Measurements from ENCODE around the gene FREM2. TPM values are rescaled to one million over a fixed set of nuclear protein-coding genes. Genes with fewer than 3 reads are reported as not detected.

Gene FREM2
- total RNA-seq, 2 experiments from 2014 or later: not detected

- no peak overlapping the region for H3K4me3 Mint-ChIP-seq
- H3K9me3 Mint-ChIP-seq: no peaks in the 10 kb centered on the region
- DNase-seq: no peak
- no peak for TF ChIP-seq CTCF (IDR thresholded peaks at IDR 0.05)
- POLR2A ChIA-PET: no interaction called here
- no peaks in the 10 kb centered on the region for H3K4me1 Mint-ChIP-seq (ENCODE audit: low read depth)
- ATAC-seq: no peak
- H3K27me3 Mint-ChIP-seq: no peaks in the 10 kb centered on the region
- intact Hi-C loops (cut with micrococcal nuclease): no loop called here
- H3K27ac Mint-ChIP-seq: no peak overlapping the region
- H3K36me3 Mint-ChIP-seq (ENCODE audit: low read depth): no peaks in the 10 kb centered on the region
- CTCF ChIA-PET: no interaction called here
Observed at GRCh38 chr13:38674208-38674607, 12.7 kb upstream of the FREM2 start.

- POLR2A ChIA-PET: no interaction called here
- no peaks in the 10 kb centered on the region for H3K9me3 Mint-ChIP-seq
- intact Hi-C loops (cut with micrococcal nuclease): no loop called here
- ATAC-seq (no peak), DNase-seq (no peak)
- H3K36me3 Mint-ChIP-seq (ENCODE audit: low read depth): no peaks in the 10 kb centered on the region
- H3K4me1 Mint-ChIP-seq (ENCODE audit: low read depth): peaks cover 2% of the 10 kb centered on the region
- no peak for TF ChIP-seq CTCF (IDR thresholded peaks at IDR 0.05)
- H3K27ac Mint-ChIP-seq: no peak overlapping the region
- H3K27me3 Mint-ChIP-seq: peaks cover 9% of the 10 kb centered on the region
- CTCF ChIA-PET: no interaction called here
- no peak overlapping the region for H3K4me3 Mint-ChIP-seq
Observed at GRCh38 chr13:38680912-38681311, 6.0 kb upstream of the FREM2 start.

- H3K27ac Mint-ChIP-seq: no peak overlapping the region
- intact Hi-C loops (cut with micrococcal nuclease): no loop called here
- H3K27me3 Mint-ChIP-seq: peaks cover 18% of the 10 kb centered on the region
Observed at GRCh38 chr13:38684714-38685113, 2.2 kb upstream of the FREM2 start.

GRCh38 chr13:38685431-38685830 lies 1.4 kb upstream of the FREM2 start:
- H3K4me3 Mint-ChIP-seq: no peak overlapping the region
- TF ChIP-seq CTCF (IDR thresholded peaks at IDR 0.05): no peak
- no peaks in the 10 kb centered on the region for H3K9me3 Mint-ChIP-seq
- no peaks in the 10 kb centered on the region for H3K36me3 Mint-ChIP-seq (ENCODE audit: low read depth)
- ChIA-PET POLR2A (no interaction called here), CTCF (interaction anchor here (1.2 to 1.4 kb wide), 2 partner anchors 11 to 190 kb away, joined by 3 read pairs; no protein-coding TSS in a partner anchor)
- H3K4me1 Mint-ChIP-seq (ENCODE audit: low read depth): peaks cover 5% of the 10 kb centered on the region
- H3K27ac Mint-ChIP-seq: no peak overlapping the region
- ATAC-seq (no peak), DNase-seq (no peak)
- peaks cover 18% of the 10 kb centered on the region for H3K27me3 Mint-ChIP-seq
- intact Hi-C loops (cut with micrococcal nuclease): no loop called here

More at GRCh38 chr13:38684714-38685113, 2.2 kb upstream of the FREM2 start:
- DNase-seq (no peak), ATAC-seq (no peak)
- CTCF ChIA-PET: no interaction called here
- TF ChIP-seq CTCF (IDR thresholded peaks at IDR 0.05): no peak
- H3K4me3 Mint-ChIP-seq: no peak overlapping the region
- POLR2A ChIA-PET: no interaction called here
- H3K9me3 Mint-ChIP-seq: no peaks in the 10 kb centered on the region
- H3K4me1 Mint-ChIP-seq (ENCODE audit: low read depth): peaks cover 5% of the 10 kb centered on the region
- no peaks in the 10 kb centered on the region for H3K36me3 Mint-ChIP-seq (ENCODE audit: low read depth)

- Mint-ChIP-seq H3K27me3 (peaks cover 16% of the 10 kb centered on the region), H3K9me3 (no peaks in the 10 kb centered on the region), H3K4me1 (ENCODE audit: low read depth) (peaks cover 5% of the 10 kb centered on the region), H3K27ac (no peak overlapping the region), H3K36me3 (ENCODE audit: low read depth) (no peaks in the 10 kb centered on the region), H3K4me3 (no peak overlapping the region)
- CTCF ChIA-PET: interaction anchor here (1.2 to 1.4 kb wide), 2 partner anchors 10 to 189 kb away, joined by 3 read pairs; no protein-coding TSS in a partner anchor
- ATAC-seq: no peak
- no peak for TF ChIP-seq CTCF (IDR thresholded peaks at IDR 0.05)
- POLR2A ChIA-PET: no interaction called here
- no peak for DNase-seq
- intact Hi-C loops (cut with micrococcal nuclease): no loop called here
Observed at GRCh38 chr13:38685974-38686576, 802 bp upstream of the FREM2 start.
